Ovary (tissue), 1 donor: ENCODE results near the gene VPS13C.

Experiments
- EP300 ChIP-seq: sonication (generic); formaldehyde crosslinking; IDR thresholded peaks from one replicate; pipeline ENCODE4 v1.6.1; 2017; ENCODE audit warnings: antibody characterized with exemption
- POLR2A ChIP-seq: fragments of 450-650 bp; IDR thresholded peaks from one replicate; pipeline ENCODE4 v1.6.1; 2017; ENCODE audit warnings: antibody characterized with exemption, mild to moderate bottlenecking, moderate library complexity

DNA sequence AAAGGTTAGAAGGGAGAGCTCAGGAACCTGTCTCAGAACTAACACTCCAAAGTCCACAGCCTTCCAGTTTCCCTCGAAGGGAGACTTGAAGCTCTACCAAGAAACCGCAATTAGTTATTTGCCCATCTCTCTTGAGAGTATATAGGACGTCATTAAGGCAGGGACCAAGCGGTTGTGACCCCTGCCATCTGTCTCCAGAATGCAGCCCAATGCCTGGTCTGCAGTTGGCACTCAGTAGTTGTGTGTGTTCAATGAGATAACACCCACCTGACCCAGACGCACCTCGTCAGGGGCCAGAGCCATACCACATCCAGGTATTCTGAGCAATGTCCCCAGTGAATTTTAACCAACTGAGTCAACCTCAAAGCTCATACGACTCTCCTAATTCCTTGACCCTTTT lies 251.0 kb downstream of the VPS13C start:
- TF ChIP-seq EP300 = no peak
- no peak for TF ChIP-seq POLR2A
